Esophagus squamous epithelium (tissue), 5 donors: ENCODE measurements around the gene SYT2. TPM values are rescaled to one million over a fixed set of nuclear protein-coding genes. Genes with fewer than 3 reads are reported as not detected.

Experiments used
- DNase-seq: peaks from one replicate; lab custom pipeline; 2025; lab: John Stamatoyannopoulos, UW
- H3K27ac ChIP-seq, 4 donors: fragments of 200-600 bp; sonication (generic); one replicate each; pipeline ENCODE4 v1.5.1; 2016 to 2019; ENCODE audit warnings: mild to moderate bottlenecking in 1 of 4
- H3K27me3 ChIP-seq, 4 donors: fragments of 200-600 bp; sonication (generic); 1 replicate in 3 of 4; 2 replicates in 1 of 4; pipeline versions ENCODE4 v1.5.1 to v1.6.0; 2017 to 2021; ENCODE audit warnings: antibody characterized with exemption in 1 of 4
- H3K36me3 ChIP-seq, 3 donors: fragments of 200-600 bp; sonication (generic); one replicate each; pipeline ENCODE4 v1.5.1; 2016 to 2019
- H3K4me1 ChIP-seq, 3 donors: fragments of 200-600 bp; sonication (generic); one replicate each; pipeline ENCODE4 v1.5.1; 2017 to 2019
- H3K4me3 ChIP-seq, 4 donors: fragments of 200-600 bp; sonication (generic); 1 replicate in 3 of 4; 2 replicates in 1 of 4; pipeline ENCODE4 v1.5.1; 2016 to 2019; ENCODE audit warnings: mild to moderate bottlenecking in 2 of 4, moderate library complexity in 1 of 4
- H3K9me3 ChIP-seq, 3 donors: fragments of 200-600 bp; sonication (generic); one replicate each; pipeline ENCODE4 v1.5.1; 2016 to 2019
- CTCF ChIP-seq, 6 experiments: fragments of 450-650 bp in 4 of 6; fragments of 200-600 bp in 2 of 6; sonication (generic) in 2 of 6; IDR thresholded peaks; one replicate each; pipeline ENCODE4 v1.5.1; 2016 to 2019; ENCODE audit warnings: antibody characterized with exemption in 6 of 6, mild to moderate bottlenecking in 4 of 6, moderate library complexity in 4 of 6
- POLR2A ChIP-seq, 4 donors: fragments of 450-650 bp; IDR thresholded peaks; one replicate each; pipeline ENCODE4 v1.6.1; 2017; ENCODE audit warnings: antibody characterized with exemption in 4 of 4, mild to moderate bottlenecking in 4 of 4, moderate library complexity in 3 of 4
- WGBS, 2 donors: methylation state at CpG; one replicate each; pipeline ENCODE4 v1.1.5; 2018; 5-methylcytosine and 5-hydroxymethylcytosine counted together
- intact Hi-C: fragments of 100-400 bp; cut with DNase I; formaldehyde crosslinking; loops from one replicate; pipeline ENCODE4 v1.15.0; 2022
- total RNA-seq, 4 donors: library from RNA; depleted of rRNA; stranded (reverse); fragments of >200 nt; gene quantifications; one replicate each; pipeline ENCODE4 v1.1.0, GENCODE V29; 2016
- donor health status: DM: yes; HTN: yes; CAD: no.

Gene SYT2
- total RNA-seq, 4 donors from 2014 or later = not detected

GRCh38 chr1:202704601-202705000, 5.7 kb downstream of the SYT2 start:
- WGBS, 2 donors = 53 to 61% methylated on average over 3 to 4 of the region's 4 CpGs
- Histone ChIP-seq H3K36me3 (no peaks in the 10 kb centered on the region), H3K9me3 (no peaks in the 10 kb centered on the region), H3K27ac (no peak overlapping the region), H3K4me3 (no peak overlapping the region), H3K4me1 (peaks cover 3 to 8% (median 5%) of the 10 kb centered on the region in 3 donors), H3K27me3 (peaks cover 7 to 86% (median 11%) of the 10 kb centered on the region in 4 donors)
- no peak for TF ChIP-seq POLR2A (IDR thresholded peaks at IDR 0.05)
- TF ChIP-seq CTCF (IDR thresholded peaks at IDR 0.05) = no peak
- intact Hi-C loops = no loop called here
- no peak for DNase-seq

GRCh38 chr1:202703191-202703590, 7.1 kb downstream of the SYT2 start:
- no peaks in the 10 kb centered on the region for H3K36me3 ChIP-seq
- H3K4me3 ChIP-seq = no peak overlapping the region
- DNase-seq = no peak
- no peaks in the 10 kb centered on the region for H3K4me1 ChIP-seq
- peaks cover 0 to 86% (median under 1%) of the 10 kb centered on the region in 4 donors for H3K27me3 ChIP-seq
- H3K27ac ChIP-seq = no peak overlapping the region
- H3K9me3 ChIP-seq = no peaks in the 10 kb centered on the region
- intact Hi-C loops = no loop called here
- no peak for TF ChIP-seq POLR2A (IDR thresholded peaks at IDR 0.05)
- TF ChIP-seq CTCF (IDR thresholded peaks at IDR 0.05) = no peak
- 60 to 63% methylated on average over 4 to 5 of the region's 6 CpGs for WGBS, 2 donors

- Histone ChIP-seq H3K36me3 (no peaks in the 10 kb centered on the region), H3K27ac (no peak overlapping the region), H3K4me3 (no peak overlapping the region), H3K27me3 (peaks cover 0 to 84% (median 0%) of the 10 kb centered on the region in 4 donors), H3K4me1 (no peaks in the 10 kb centered on the region), H3K9me3 (no peaks in the 10 kb centered on the region)
- no peak for TF ChIP-seq POLR2A (IDR thresholded peaks at IDR 0.05)
- no peak for TF ChIP-seq CTCF (IDR thresholded peaks at IDR 0.05)
- no peak for DNase-seq
- intact Hi-C loops = no loop called here
- 49 to 84% methylated on average over 3 to 4 of the region's 5 CpGs for WGBS, 2 donors
These were observed 8.2 kb downstream of the SYT2 start for GRCh38 chr1:202702088-202702487.

GRCh38 chr1:202701200-202701599, 9.1 kb downstream of the SYT2 start:
- Histone ChIP-seq H3K4me3 (no peak overlapping the region), H3K27ac (no peak overlapping the region), H3K36me3 (no peaks in the 10 kb centered on the region), H3K4me1 (no peaks in the 10 kb centered on the region), H3K27me3 (peaks cover 0 to 84% (median 0%) of the 10 kb centered on the region in 4 donors), H3K9me3 (no peaks in the 10 kb centered on the region)
- TF ChIP-seq POLR2A (IDR thresholded peaks at IDR 0.05) (no peak), CTCF (IDR thresholded peaks at IDR 0.05) (no peak)
- intact Hi-C loops = no loop called here
- 82% methylated on average over 3 of the region's 3 CpGs for WGBS, 2 donors
- no peak for DNase-seq

- intact Hi-C loops = no loop called here
- peaks cover 0 to 84% (median 0%) of the 10 kb centered on the region in 4 donors for H3K27me3 ChIP-seq
- DNase-seq = no peak
- no peak for TF ChIP-seq CTCF (IDR thresholded peaks at IDR 0.05)
- no peak for TF ChIP-seq POLR2A (IDR thresholded peaks at IDR 0.05)
- 62 to 65% methylated on average over 4 to 5 of the region's 5 CpGs for WGBS, 2 donors
- no peaks in the 10 kb centered on the region for H3K9me3 ChIP-seq
- no peak overlapping the region for H3K27ac ChIP-seq
- no peaks in the 10 kb centered on the region for H3K36me3 ChIP-seq
- H3K4me1 ChIP-seq = no peaks in the 10 kb centered on the region
- no peak overlapping the region for H3K4me3 ChIP-seq
These were observed 10.2 kb downstream of the SYT2 start for GRCh38 chr1:202700061-202700460.
